ENCODE data around the gene CYB5B. TPM values are rescaled to one million over a fixed set of nuclear protein-coding genes. Genes with fewer than 3 reads are reported as not detected.

Gene CYB5B
- total and polyA plus RNA-seq, 2 donors (not counting 3 experiments of a cell fraction or from before 2014, with no cell fraction given), result 175 to 176 TPM

GRCh38 chr16:69490707-69491324 lies 66.4 kb downstream of the CYB5B start:
- dilution Hi-C loops (cut with MboI; ENCODE audit: extremely low pct_ligation_motif_present, low sequenced_read_pairs), result no loop called here
- POLR2A ChIA-PET, result no interaction called here

More at GRCh38 chr16:69490707-69491324, 66.4 kb downstream of the CYB5B start:
- Histone ChIP-seq H3K4me2 (ENCODE audit: insufficient read depth, low read length) (no peak overlapping the region), H4K20me1 (replicated peaks; ENCODE audit: control insufficient read depth, extremely low read depth, insufficient read depth, low read length) (no peaks in the 10 kb centered on the region), H3K9ac (replicated peaks; ENCODE audit: extremely low read depth, insufficient read depth, low read length) (no peak overlapping the region), H3K9me1 (replicated peaks; ENCODE audit: control insufficient read depth, extremely low read depth, insufficient read depth, low read length) (no peaks in the 10 kb centered on the region), H3K79me2 (ENCODE audit: control insufficient read depth, insufficient read depth, low read length) (no peaks in the 10 kb centered on the region), H3K4me1 (ENCODE audit: control insufficient read depth, extremely low read depth, insufficient read depth, low read length) (no peaks in the 10 kb centered on the region), H3K27me3 (ENCODE audit: control insufficient read depth in 2 of 2, insufficient read depth in 2 of 2, low read length in 2 of 2) (no peaks in the 10 kb centered on the region), H3K9me3 (replicated peaks; ENCODE audit: control insufficient read depth, insufficient read depth, low read length) (no peaks in the 10 kb centered on the region), H2AFZ (ENCODE audit: low read depth, low read length) (no peak overlapping the region), H3K27ac (ENCODE audit: insufficient read depth, low read depth, low read length) (no peak overlapping the region), H3K4me3 (replicated peaks in 1 of 3; ENCODE audit: insufficient read depth in 1 of 3, low read depth in 1 of 3, low read length in 3 of 3) (no peak overlapping the region), H3K36me3 (ENCODE audit: control insufficient read depth in 2 of 2, extremely low read depth in 1 of 2, insufficient read depth in 2 of 2, low read length in 2 of 2) (no peaks in the 10 kb centered on the region)
- DNase-seq (ENCODE audit: low read depth, low spot score), result no peak
- no TSS peak for BruUV-seq (replicated peaks)
- CTCF ChIA-PET, result interaction anchor here (0.6 to 2.1 kb wide), 2 partner anchors 93 to 168 kb away, joined by 3 to 8 read pairs; no protein-coding TSS in a partner anchor
- intact Hi-C loops (cut with micrococcal nuclease), result no loop called here
- FAIRE-seq, result no peak
- TF ChIP-seq MAX (IDR thresholded peaks at IDR 0.05; ENCODE audit: insufficient read depth, insufficient read length) (no peak), CTCF (IDR thresholded peaks at IDR 0.05; ENCODE audit: extremely low read depth in 1 of 2, insufficient read depth in 1 of 2, low read depth in 1 of 2, low read length in 2 of 2) (no peak), POLR2A (IDR thresholded peaks at IDR 0.05; ENCODE audit: low read depth, low read length) (no peak)

Data from endothelial cell of umbilical vein (primary cell).